Tibial artery (tissue), 4 donors: ENCODE measurements around the gene LDAF1.
"Not testable (repeated sequence)": the region's sequence is repeated elsewhere in the genome, so short reads cannot be mapped to it uniquely, and the experiment has no call there.

Experiments used
- DNase-seq, 2 donors: peaks; one replicate each; pipeline ENCODE4 v3.0.0-alpha.2; 2019
- H3K27ac ChIP-seq, 2 donors: fragments of 200-600 bp; sonication (generic) in 1 of 2; 1 replicate in 1 of 2; 2 replicates in 1 of 2; pipeline ENCODE4 v1.5.1; 2018 to 2019; ENCODE audit warnings: mild to moderate bottlenecking in 1 of 2
- H3K27me3 ChIP-seq, 2 donors: fragments of 200-600 bp; sonication (generic) in 1 of 2; one replicate each; pipeline versions ENCODE4 v1.5.1 to v1.6.0; 2016 to 2019
- H3K36me3 ChIP-seq, 3 donors: fragments of 200-600 bp; sonication (generic) in 2 of 3; one replicate each; pipeline ENCODE4 v1.5.1; 2016 to 2019; ENCODE audit warnings: mild to moderate bottlenecking in 2 of 3
- H3K4me1 ChIP-seq, 4 donors: fragments of 200-600 bp; sonication (generic) in 2 of 4; 1 replicate in 3 of 4; 2 replicates in 1 of 4; pipeline ENCODE4 v1.5.1; 2016 to 2019
- H3K4me3 ChIP-seq, 2 donors: fragments of 200-600 bp; sonication (generic) in 1 of 2; 1 replicate in 1 of 2; 2 replicates in 1 of 2; pipeline ENCODE4 v1.5.1; 2018 to 2019; ENCODE audit warnings: mild to moderate bottlenecking in 2 of 2
- H3K9me3 ChIP-seq, 3 donors: fragments of 200-600 bp; sonication (generic) in 1 of 3; one replicate each; pipeline ENCODE4 v1.5.1; 2016 to 2019
- intact Hi-C: fragments of 100-400 bp; cut with DNase I; formaldehyde crosslinking; loops from one replicate; pipeline ENCODE4 v1.15.0; 2023; ENCODE audit warnings: low total_unique reads
- TF ChIP-seq, protein P1 (sequence below), 2 experiments: fragments of 200-600 bp in 1 of 2; fragments of 450-650 bp in 1 of 2; IDR thresholded peaks; one replicate each; pipeline ENCODE4 v1.5.1; 2017 to 2019; ENCODE audit warnings: antibody characterized with exemption in 2 of 2, mild to moderate bottlenecking in 1 of 2, moderate library complexity in 1 of 2

The LDAF1 gene

DNA sequence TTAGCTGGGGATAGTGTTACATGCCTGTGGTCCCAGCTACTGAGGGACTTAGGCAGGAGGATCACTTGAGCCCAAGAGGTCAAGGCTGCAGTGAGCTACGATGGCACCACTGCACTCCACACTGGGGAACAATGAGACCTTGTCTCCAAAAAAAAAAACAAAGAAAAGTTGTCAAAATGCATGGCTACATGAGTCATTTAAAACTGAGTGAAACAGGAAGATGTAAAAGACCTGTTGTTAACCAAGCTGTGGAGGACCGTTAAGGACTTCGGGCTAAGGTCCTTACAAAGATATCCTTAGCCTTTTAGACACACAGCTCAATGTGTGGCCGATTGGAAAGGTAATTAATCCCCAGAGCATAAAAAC, 27.8 kb downstream of the LDAF1 start:
- H3K36me3 ChIP-seq: peaks cover 9 to 15% (median 13%) of the 10 kb centered on the region in 3 donors
- H3K4me1 ChIP-seq: peaks cover 0 to 6% (median 5%) of the 10 kb centered on the region in 4 donors
- H3K9me3 ChIP-seq: no peaks in the 10 kb centered on the region
- H3K27me3 ChIP-seq: no peaks in the 10 kb centered on the region
- DNase-seq: no peak
- no peak overlapping the region for H3K27ac ChIP-seq
- intact Hi-C loops: no loop called here
- TF ChIP-seq, protein P1, sequence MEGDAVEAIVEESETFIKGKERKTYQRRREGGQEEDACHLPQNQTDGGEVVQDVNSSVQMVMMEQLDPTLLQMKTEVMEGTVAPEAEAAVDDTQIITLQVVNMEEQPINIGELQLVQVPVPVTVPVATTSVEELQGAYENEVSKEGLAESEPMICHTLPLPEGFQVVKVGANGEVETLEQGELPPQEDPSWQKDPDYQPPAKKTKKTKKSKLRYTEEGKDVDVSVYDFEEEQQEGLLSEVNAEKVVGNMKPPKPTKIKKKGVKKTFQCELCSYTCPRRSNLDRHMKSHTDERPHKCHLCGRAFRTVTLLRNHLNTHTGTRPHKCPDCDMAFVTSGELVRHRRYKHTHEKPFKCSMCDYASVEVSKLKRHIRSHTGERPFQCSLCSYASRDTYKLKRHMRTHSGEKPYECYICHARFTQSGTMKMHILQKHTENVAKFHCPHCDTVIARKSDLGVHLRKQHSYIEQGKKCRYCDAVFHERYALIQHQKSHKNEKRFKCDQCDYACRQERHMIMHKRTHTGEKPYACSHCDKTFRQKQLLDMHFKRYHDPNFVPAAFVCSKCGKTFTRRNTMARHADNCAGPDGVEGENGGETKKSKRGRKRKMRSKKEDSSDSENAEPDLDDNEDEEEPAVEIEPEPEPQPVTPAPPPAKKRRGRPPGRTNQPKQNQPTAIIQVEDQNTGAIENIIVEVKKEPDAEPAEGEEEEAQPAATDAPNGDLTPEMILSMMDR (IDR thresholded peaks at IDR 0.05): no peak
- no peak overlapping the region for H3K4me3 ChIP-seq

DNA sequence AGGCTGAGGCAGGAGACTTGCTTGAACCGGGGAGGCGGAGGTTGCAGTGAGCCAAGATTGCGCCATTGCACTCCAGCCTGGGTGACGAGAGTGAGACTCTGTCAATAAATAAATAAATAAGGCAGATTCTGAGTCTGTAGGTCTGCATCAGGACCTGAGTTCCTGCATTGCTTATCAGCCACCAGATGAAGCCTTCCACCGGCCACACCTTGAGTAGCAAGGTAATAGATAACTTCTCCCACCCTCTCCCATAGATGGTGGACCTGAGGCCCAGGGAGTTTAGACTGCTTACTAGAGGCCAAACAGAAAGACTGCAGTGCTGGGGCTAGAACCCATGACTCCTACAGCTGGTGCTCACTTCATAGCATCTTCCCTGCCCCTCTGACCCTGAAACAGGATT, 30.8 kb downstream of the LDAF1 start:
- no peaks in the 10 kb centered on the region for H3K9me3 ChIP-seq
- H3K27me3 ChIP-seq: no peaks in the 10 kb centered on the region
- TF ChIP-seq, protein P1 (IDR thresholded peaks at IDR 0.05): no peak
- H3K4me1 ChIP-seq: peaks cover 0 to 6% (median 5%) of the 10 kb centered on the region in 4 donors
- intact Hi-C loops: loop anchor here (2.0 kb wide), 1 partner anchor 111 kb away; no protein-coding TSS in a partner anchor
- no peaks in the 10 kb centered on the region for H3K36me3 ChIP-seq
- no peak overlapping the region for H3K4me3 ChIP-seq
- H3K27ac ChIP-seq: no peak overlapping the region
- DNase-seq: no peak

DNA sequence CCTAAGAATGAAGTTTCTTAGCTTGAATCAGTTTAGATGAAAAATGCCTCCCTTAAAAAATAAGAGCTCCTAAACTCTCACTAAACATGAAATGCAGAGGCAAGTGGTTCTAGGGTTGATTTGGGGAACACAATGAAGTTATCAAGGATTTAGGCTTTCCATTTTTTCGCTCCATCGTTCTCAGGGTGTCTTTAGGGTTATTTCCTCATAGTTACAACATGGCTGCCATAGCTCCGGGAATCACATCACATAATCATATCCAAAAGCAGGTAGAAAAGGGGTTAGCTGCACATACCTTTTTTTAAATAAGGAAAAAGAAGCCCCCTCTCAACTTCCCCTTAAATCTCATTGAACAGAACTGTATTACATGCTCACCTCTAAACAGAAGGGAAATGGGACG, 31.5 kb downstream of the LDAF1 start:
- Histone ChIP-seq H3K27ac (no peak overlapping the region), H3K9me3 (no peaks in the 10 kb centered on the region), H3K36me3 (no peaks in the 10 kb centered on the region), H3K4me1 (peaks cover 0 to 6% (median 5%) of the 10 kb centered on the region in 4 donors), H3K27me3 (no peaks in the 10 kb centered on the region), H3K4me3 (no peak overlapping the region)
- intact Hi-C loops: no loop called here
- TF ChIP-seq, protein P1 (IDR thresholded peaks at IDR 0.05): no peak
- no peak for DNase-seq

DNA sequence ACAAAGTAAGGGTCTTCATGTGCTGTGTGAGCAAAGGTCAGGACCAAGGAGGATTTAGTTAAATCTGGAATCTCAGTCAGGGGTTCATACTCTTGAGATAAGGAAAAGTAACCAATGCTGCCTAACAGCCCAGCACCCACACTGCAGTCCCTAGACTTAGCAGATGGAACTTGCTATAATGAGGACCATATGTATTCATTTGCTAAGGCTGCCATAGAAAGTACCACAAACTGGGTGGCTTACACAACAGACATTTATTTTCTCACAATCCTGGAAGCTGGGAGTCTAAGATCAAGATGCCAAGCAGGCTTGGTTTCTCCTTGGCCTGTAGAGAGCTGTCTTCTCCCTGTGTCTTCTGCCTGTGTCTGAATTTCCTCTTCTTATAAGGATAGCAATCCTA, 32.1 kb downstream of the LDAF1 start:
- H3K27ac ChIP-seq: no peak overlapping the region
- no peaks in the 10 kb centered on the region for H3K27me3 ChIP-seq
- H3K4me3 ChIP-seq: no peak overlapping the region
- TF ChIP-seq, protein P1 (IDR thresholded peaks at IDR 0.05): no peak
- DNase-seq: no peak
- H3K4me1 ChIP-seq: peaks cover 0 to 6% (median 5%) of the 10 kb centered on the region in 4 donors
- no peaks in the 10 kb centered on the region for H3K9me3 ChIP-seq
- intact Hi-C loops: no loop called here
- H3K36me3 ChIP-seq: no peaks in the 10 kb centered on the region

DNA sequence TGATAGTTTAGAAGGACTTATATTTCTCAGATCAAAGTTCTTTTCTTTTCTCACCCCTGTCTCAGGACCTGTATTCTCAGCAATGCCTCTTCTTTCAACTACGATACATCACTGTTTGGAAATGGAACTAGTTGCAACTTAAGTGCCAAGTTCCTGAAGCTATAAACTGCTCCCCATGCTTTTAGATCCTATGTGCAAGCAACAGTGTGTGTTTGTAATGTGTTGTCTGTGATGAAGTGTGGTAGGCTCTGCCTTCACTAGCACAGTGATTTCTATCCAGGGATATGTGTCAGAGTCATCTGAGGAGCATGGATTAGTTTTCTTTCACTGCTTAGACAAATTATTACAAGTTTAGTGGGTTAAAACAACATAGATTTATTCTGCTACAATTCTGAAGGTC, 34.5 kb downstream of the LDAF1 start:
- TF ChIP-seq, protein P1 (IDR thresholded peaks at IDR 0.05): no peak
- H3K4me3 ChIP-seq: no peak overlapping the region
- no peak for DNase-seq

DNA sequence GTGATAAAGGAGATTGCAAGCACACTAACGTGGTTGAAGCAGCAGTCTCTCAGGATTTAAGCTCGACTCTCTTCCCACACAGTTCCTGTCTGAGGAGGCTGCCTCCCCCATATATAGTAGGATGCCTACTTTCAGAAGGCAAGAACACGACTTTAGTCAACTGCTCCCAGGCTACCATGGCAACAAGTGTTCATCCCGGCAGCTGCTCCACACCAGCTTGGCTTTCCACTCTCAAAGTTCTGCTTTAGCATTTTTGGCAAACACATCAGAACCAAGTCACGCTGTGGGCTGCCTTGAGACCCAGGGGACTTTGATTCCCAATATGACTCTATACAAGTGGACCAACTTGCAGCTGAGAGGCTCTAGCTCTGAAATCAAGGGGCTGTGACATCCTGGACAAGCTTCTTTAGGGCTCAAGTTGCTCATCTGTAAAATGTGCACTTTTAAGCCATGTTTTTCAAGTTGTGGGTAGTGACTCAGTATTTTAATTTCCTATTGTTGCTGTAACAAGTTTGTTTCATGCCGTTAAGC, 36.4 kb downstream of the LDAF1 start:
- H3K4me1 ChIP-seq: no peaks in the 10 kb centered on the region
- no peak overlapping the region for H3K27ac ChIP-seq
- no peak for DNase-seq
- intact Hi-C loops: loop anchor here (2.0 kb wide), 1 partner anchor 28 kb away; no protein-coding TSS in a partner anchor
- peaks cover 0 to 7% of the 10 kb centered on the region in 2 donors for H3K27me3 ChIP-seq
- no peaks in the 10 kb centered on the region for H3K36me3 ChIP-seq
- H3K9me3 ChIP-seq: no peaks in the 10 kb centered on the region
- TF ChIP-seq, protein P1 (IDR thresholded peaks at IDR 0.05): no peak
- no peak overlapping the region for H3K4me3 ChIP-seq

More for the DNA sequence above, 34.5 kb downstream of the LDAF1 start:
- intact Hi-C loops: no loop called here
- H3K27me3 ChIP-seq: peaks cover 0 to 3% of the 10 kb centered on the region in 2 donors
- H3K27ac ChIP-seq: no peak overlapping the region
- H3K9me3 ChIP-seq: no peaks in the 10 kb centered on the region
- H3K36me3 ChIP-seq: no peaks in the 10 kb centered on the region
- H3K4me1 ChIP-seq: peaks cover 0 to 6% (median 5%) of the 10 kb centered on the region in 4 donors

DNA sequence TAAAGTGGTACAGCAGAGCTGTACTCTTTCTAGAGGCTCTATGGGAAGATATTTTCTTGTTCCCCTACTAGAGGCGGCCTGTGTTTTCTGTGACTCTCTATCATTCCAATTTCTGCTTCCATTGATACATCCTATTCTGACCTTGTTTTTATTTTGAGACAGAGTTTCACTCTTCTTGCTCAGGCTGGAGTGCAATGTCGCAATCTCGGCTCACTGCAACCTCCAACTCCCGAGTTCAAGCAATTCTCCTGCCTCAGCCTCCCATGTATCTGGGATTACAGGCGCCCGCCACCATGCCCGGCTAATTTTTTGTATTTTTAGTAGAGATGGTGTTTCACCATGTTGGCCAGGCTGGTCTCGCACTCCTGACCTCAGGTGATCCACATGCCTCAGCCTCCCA, 36.9 kb downstream of the LDAF1 start:
- not testable (repeated sequence) for H3K9me3 ChIP-seq, H3K27ac ChIP-seq, H3K36me3 ChIP-seq, DNase-seq, H3K4me3 ChIP-seq, H3K4me1 ChIP-seq
- intact Hi-C loops: loop anchor here (2.0 kb wide), 1 partner anchor 27 kb away; no protein-coding TSS in a partner anchor
- H3K27me3 ChIP-seq: peaks cover 0 to 11% of the 10 kb centered on the region in 2 donors
